Stimulated activated CD4-positive, alpha-beta T cell treated with anti-CD3 and anti-CD28 coated beads, Interleukin-1b, Interleukin-23, amount 100 ng/mL, for 4 hours (primary cell): ENCODE data around the gene TJAP1.
"Not testable (repeated sequence)": the region's sequence is repeated elsewhere in the genome, so short reads cannot be mapped to it uniquely, and the experiment has no call there.

Experiments used
- DNase-seq, 2 donors: peaks; one replicate each; pipeline ENCODE4 v3.0.0-alpha.2; 2020; ENCODE audit warnings: low read depth in 2 of 2

TJAP1 gene

GRCh38 chr6:43453831-43454230 is 23.5 kb upstream of the TJAP1 start:
- DNase-seq: no peak

- peak; percentile 46 to 66 for DNase-seq
Observed at GRCh38 chr6:43454290-43454695, 23.1 kb upstream of the TJAP1 start.

GRCh38 chr6:43454696-43455530 is 22.5 kb upstream of the TJAP1 start:
- DNase-seq: peak; percentile 15 to 44

GRCh38 chr6:43455531-43456428 is 21.6 kb upstream of the TJAP1 start, which contains the start of gene DLK2:
DLK2 (minus strand) TSS chr6:43455548; CDS start chr6:43454825, 723 bp downstream.
- DNase-seq: peak; percentile 54 to 58

GRCh38 chr6:43457643-43458042 is 19.7 kb upstream of the TJAP1 start:
- DNase-seq: no peak

GRCh38 chr6:43458154-43458553 is 19.2 kb upstream of the TJAP1 start:
- not testable (repeated sequence) for DNase-seq

GRCh38 chr6:43459535-43459934 is 17.8 kb upstream of the TJAP1 start:
- no peak for DNase-seq

- no peak for DNase-seq
Observed at GRCh38 chr6:43460032-43460431, 17.3 kb upstream of the TJAP1 start.

- no peak for DNase-seq
Observed at GRCh38 chr6:43461936-43462335, 15.4 kb upstream of the TJAP1 start.

GRCh38 chr6:43464337-43464736 is 13.0 kb upstream of the TJAP1 start:
- DNase-seq: no peak

- DNase-seq: no peak
Observed at GRCh38 chr6:43465948-43466347, 11.4 kb upstream of the TJAP1 start.

- not testable (repeated sequence) for DNase-seq
Observed at GRCh38 chr6:43467265-43467664, 10.1 kb upstream of the TJAP1 start.

GRCh38 chr6:43467752-43468151 is 9.6 kb upstream of the TJAP1 start:
- no peak for DNase-seq

GRCh38 chr6:43468240-43468639 is 9.1 kb upstream of the TJAP1 start:
- DNase-seq: no peak

GRCh38 chr6:43468748-43469681 is 8.4 kb upstream of the TJAP1 start:
- DNase-seq: no peak

GRCh38 chr6:43469947-43470346 is 7.4 kb upstream of the TJAP1 start:
- DNase-seq: no peak

- no peak for DNase-seq
Observed at GRCh38 chr6:43471399-43471798, 6.0 kb upstream of the TJAP1 start.

GRCh38 chr6:43472515-43472914 is 4.9 kb upstream of the TJAP1 start:
- DNase-seq: no peak

GRCh38 chr6:43475516-43475915 is 1.9 kb upstream of the TJAP1 start:
- DNase-seq: no peak

GRCh38 chr6:43476746-43477145 is 624 bp upstream of the TJAP1 start:
- no peak for DNase-seq

GRCh38 chr6:43478008-43478372 is 620 bp downstream of the TJAP1 start:
- no peak for DNase-seq

GRCh38 chr6:43481075-43481474 is 3.7 kb downstream of the TJAP1 start:
- no peak for DNase-seq
